ENCODE measurements around the gene PHYKPL. TPM values are rescaled to one million over a fixed set of nuclear protein-coding genes. Genes with fewer than 3 reads are reported as not detected.

PHYKPL gene
- total and polyA plus RNA-seq, 2 of the 8 experiments (the other 6 are each of a cell fraction or from before 2014, with no cell fraction given) = 25.1 to 32.1 TPM

DNA sequence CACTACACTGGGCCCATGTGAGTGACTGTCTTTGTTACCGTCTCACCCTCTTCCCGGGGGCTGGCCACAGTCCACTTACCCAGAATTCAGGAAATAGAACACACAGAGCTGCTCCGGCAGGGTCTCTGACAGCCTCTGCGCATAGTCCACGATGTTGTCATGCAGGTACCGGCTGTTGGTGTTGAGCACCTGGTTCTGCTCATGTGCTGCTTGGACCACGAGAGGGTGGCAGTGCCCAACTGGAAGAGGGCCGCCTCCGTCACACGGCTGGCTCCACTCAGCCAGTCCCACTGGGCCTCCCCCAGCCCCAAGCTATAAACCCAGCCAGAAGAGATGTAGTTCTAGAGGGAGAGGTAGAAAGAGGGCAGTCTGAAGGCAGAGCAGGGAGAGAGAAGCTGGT, 2.7 kb downstream of the PHYKPL start (continued):
- TF ChIP-seq, protein P1, sequence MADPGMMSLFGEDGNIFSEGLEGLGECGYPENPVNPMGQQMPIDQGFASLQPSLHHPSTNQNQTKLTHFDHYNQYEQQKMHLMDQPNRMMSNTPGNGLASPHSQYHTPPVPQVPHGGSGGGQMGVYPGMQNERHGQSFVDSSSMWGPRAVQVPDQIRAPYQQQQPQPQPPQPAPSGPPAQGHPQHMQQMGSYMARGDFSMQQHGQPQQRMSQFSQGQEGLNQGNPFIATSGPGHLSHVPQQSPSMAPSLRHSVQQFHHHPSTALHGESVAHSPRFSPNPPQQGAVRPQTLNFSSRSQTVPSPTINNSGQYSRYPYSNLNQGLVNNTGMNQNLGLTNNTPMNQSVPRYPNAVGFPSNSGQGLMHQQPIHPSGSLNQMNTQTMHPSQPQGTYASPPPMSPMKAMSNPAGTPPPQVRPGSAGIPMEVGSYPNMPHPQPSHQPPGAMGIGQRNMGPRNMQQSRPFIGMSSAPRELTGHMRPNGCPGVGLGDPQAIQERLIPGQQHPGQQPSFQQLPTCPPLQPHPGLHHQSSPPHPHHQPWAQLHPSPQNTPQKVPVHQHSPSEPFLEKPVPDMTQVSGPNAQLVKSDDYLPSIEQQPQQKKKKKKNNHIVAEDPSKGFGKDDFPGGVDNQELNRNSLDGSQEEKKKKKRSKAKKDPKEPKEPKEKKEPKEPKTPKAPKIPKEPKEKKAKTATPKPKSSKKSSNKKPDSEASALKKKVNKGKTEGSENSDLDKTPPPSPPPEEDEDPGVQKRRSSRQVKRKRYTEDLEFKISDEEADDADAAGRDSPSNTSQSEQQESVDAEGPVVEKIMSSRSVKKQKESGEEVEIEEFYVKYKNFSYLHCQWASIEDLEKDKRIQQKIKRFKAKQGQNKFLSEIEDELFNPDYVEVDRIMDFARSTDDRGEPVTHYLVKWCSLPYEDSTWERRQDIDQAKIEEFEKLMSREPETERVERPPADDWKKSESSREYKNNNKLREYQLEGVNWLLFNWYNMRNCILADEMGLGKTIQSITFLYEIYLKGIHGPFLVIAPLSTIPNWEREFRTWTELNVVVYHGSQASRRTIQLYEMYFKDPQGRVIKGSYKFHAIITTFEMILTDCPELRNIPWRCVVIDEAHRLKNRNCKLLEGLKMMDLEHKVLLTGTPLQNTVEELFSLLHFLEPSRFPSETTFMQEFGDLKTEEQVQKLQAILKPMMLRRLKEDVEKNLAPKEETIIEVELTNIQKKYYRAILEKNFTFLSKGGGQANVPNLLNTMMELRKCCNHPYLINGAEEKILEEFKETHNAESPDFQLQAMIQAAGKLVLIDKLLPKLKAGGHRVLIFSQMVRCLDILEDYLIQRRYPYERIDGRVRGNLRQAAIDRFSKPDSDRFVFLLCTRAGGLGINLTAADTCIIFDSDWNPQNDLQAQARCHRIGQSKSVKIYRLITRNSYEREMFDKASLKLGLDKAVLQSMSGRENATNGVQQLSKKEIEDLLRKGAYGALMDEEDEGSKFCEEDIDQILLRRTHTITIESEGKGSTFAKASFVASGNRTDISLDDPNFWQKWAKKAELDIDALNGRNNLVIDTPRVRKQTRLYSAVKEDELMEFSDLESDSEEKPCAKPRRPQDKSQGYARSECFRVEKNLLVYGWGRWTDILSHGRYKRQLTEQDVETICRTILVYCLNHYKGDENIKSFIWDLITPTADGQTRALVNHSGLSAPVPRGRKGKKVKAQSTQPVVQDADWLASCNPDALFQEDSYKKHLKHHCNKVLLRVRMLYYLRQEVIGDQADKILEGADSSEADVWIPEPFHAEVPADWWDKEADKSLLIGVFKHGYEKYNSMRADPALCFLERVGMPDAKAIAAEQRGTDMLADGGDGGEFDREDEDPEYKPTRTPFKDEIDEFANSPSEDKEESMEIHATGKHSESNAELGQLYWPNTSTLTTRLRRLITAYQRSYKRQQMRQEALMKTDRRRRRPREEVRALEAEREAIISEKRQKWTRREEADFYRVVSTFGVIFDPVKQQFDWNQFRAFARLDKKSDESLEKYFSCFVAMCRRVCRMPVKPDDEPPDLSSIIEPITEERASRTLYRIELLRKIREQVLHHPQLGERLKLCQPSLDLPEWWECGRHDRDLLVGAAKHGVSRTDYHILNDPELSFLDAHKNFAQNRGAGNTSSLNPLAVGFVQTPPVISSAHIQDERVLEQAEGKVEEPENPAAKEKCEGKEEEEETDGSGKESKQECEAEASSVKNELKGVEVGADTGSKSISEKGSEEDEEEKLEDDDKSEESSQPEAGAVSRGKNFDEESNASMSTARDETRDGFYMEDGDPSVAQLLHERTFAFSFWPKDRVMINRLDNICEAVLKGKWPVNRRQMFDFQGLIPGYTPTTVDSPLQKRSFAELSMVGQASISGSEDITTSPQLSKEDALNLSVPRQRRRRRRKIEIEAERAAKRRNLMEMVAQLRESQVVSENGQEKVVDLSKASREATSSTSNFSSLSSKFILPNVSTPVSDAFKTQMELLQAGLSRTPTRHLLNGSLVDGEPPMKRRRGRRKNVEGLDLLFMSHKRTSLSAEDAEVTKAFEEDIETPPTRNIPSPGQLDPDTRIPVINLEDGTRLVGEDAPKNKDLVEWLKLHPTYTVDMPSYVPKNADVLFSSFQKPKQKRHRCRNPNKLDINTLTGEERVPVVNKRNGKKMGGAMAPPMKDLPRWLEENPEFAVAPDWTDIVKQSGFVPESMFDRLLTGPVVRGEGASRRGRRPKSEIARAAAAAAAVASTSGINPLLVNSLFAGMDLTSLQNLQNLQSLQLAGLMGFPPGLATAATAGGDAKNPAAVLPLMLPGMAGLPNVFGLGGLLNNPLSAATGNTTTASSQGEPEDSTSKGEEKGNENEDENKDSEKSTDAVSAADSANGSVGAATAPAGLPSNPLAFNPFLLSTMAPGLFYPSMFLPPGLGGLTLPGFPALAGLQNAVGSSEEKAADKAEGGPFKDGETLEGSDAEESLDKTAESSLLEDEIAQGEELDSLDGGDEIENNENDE (IDR thresholded peaks at IDR 0.05; ENCODE audit: insufficient replicate concordance, low read length) = no peak
- TF ChIP-seq SIN3A (conservative IDR thresholded peaks at IDR 0.05 in 1 of 2, IDR thresholded peaks at IDR 0.05 in 1 of 2; ENCODE audit: low read depth in 1 of 2, low read length in 2 of 2) (no peak), BACH1 (IDR thresholded peaks at IDR 0.05; ENCODE audit: low read length) (no peak)
